WTC11 (cell line): ENCODE measurements around the gene MYL7. TPM values are rescaled to one million over a fixed set of nuclear protein-coding genes. Genes with fewer than 3 reads are reported as not detected.

Experiments used
- ATAC-seq: fragments of 200-7000 bp; cut with Tn5 transposase; 2 replicates; pipeline ENCODE4 v1.10.0; 2021; ENCODE audit warnings: mild to moderate bottlenecking, moderate library complexity
- CTCF ChIA-PET: fragments of 300-600 bp; sonication (Branson Sonifier 250); formaldehyde crosslinking; loops from one replicate; lab custom pipeline; 2021; ENCODE audit warnings: antibody characterized with exemption; lab: Charles Lee
- POLR2A ChIA-PET: fragments of 350-600 bp; sonication (Branson Sonifier 250); formaldehyde crosslinking; loops from one replicate; lab custom pipeline; 2021; ENCODE audit warnings: antibody characterized with exemption; lab: Charles Lee
- DNase-seq: peaks from one replicate; pipeline ENCODE4 v3.0.0; 2021; ENCODE audit warnings: low spot score
- H3K27ac Mint-ChIP-seq: 2 replicates; pipeline ENCODE4 v1.8.0; 2021; ENCODE audit warnings: mixed read lengths
- H3K27me3 Mint-ChIP-seq: 2 replicates; pipeline ENCODE4 v1.8.0; 2021; ENCODE audit warnings: low read depth, mild to moderate bottlenecking, moderate library complexity, mixed read lengths
- H3K36me3 Mint-ChIP-seq: 2 replicates; pipeline ENCODE4 v1.8.0; 2021; ENCODE audit warnings: mixed read lengths
- H3K4me1 Mint-ChIP-seq: 2 replicates; pipeline ENCODE4 v1.8.0; 2022; ENCODE audit warnings: mixed read lengths
- H3K4me3 Mint-ChIP-seq: 2 replicates; pipeline ENCODE4 v1.8.0; 2021; ENCODE audit warnings: mild to moderate bottlenecking, moderate library complexity, mixed read lengths
- H3K9me3 Mint-ChIP-seq: 2 replicates; pipeline ENCODE4 v1.8.0; 2021; ENCODE audit warnings: mixed read lengths
- FOXJ3 ChIP-seq: sonication (generic); formaldehyde crosslinking; IDR thresholded peaks from 2 replicates; pipeline ENCODE4 v1.9.0; 2021; ENCODE audit warnings: missing genetic modification reagents, mild to moderate bottlenecking, borderline replicate concordance
- GABPB1 ChIP-seq: sonication (generic); formaldehyde crosslinking; IDR thresholded peaks from 2 replicates; pipeline ENCODE4 v1.8.1; 2023; ENCODE audit warnings: mild to moderate bottlenecking, missing genetic modification reagents
- JAZF1 ChIP-seq: fragments of 250-450 bp; sonication (Bioruptor Pico); IDR thresholded peaks from 2 replicates; pipeline ENCODE4 v1.9.0; 2021; ENCODE audit warnings: moderate library complexity, mild to moderate bottlenecking, inconsistent platforms
- KAT7 ChIP-seq: sonication (generic); formaldehyde crosslinking; IDR thresholded peaks from 2 replicates; pipeline ENCODE4 v1.8.1; 2023; ENCODE audit warnings: missing genetic modification reagents, mild to moderate bottlenecking, borderline replicate concordance
- MXD4 ChIP-seq: fragments of 250-450 bp; sonication (Bioruptor Pico); IDR thresholded peaks from 2 replicates; pipeline ENCODE4 v1.8.0; 2021; ENCODE audit warnings: mild to moderate bottlenecking, moderate library complexity, borderline replicate concordance
- MYBL2 ChIP-seq: sonication (generic); formaldehyde crosslinking; IDR thresholded peaks from 2 replicates; pipeline ENCODE4 v1.8.1; 2023; ENCODE audit warnings: mild to moderate bottlenecking, moderate library complexity, missing genetic modification reagents
- NFATC4 ChIP-seq: fragments of 250-450 bp; sonication (Bioruptor Pico); IDR thresholded peaks from 2 replicates; pipeline ENCODE4 v1.9.0; 2021; ENCODE audit warnings: mild to moderate bottlenecking
- NFE2L1 ChIP-seq: sonication (generic); formaldehyde crosslinking; IDR thresholded peaks from 2 replicates; pipeline ENCODE4 v1.8.1; 2023; ENCODE audit warnings: missing genetic modification reagents
- PREB ChIP-seq: sonication (generic); formaldehyde crosslinking; IDR thresholded peaks from 2 replicates; pipeline ENCODE4 v1.8.1; 2022; ENCODE audit warnings: mild to moderate bottlenecking, missing genetic modification reagents, moderate library complexity, borderline replicate concordance
- PRRX2 ChIP-seq: fragments of 250-450 bp; sonication (Bioruptor Pico); IDR thresholded peaks from 2 replicates; pipeline ENCODE4 v1.8.0; 2021; ENCODE audit warnings: mild to moderate bottlenecking
- TEAD4 ChIP-seq: sonication (generic); formaldehyde crosslinking; IDR thresholded peaks from 2 replicates; pipeline ENCODE4 v1.8.0; 2022; ENCODE audit warnings: mild to moderate bottlenecking, missing genetic modification reagents
- TP53 ChIP-seq: sonication (generic); formaldehyde crosslinking; IDR thresholded peaks from 2 replicates; pipeline ENCODE4 v1.8.1; 2023; ENCODE audit warnings: mild to moderate bottlenecking, missing genetic modification reagents
- USF2 ChIP-seq: sonication (generic); formaldehyde crosslinking; IDR thresholded peaks from 2 replicates; pipeline ENCODE4 v1.8.1; 2023; ENCODE audit warnings: mild to moderate bottlenecking, missing genetic modification reagents, moderate library complexity
- ZNF121 ChIP-seq: sonication (generic); formaldehyde crosslinking; IDR thresholded peaks from 2 replicates; pipeline ENCODE4 v1.8.0; 2023; ENCODE audit warnings: missing genetic modification reagents
- ZNF138 ChIP-seq: sonication (generic); formaldehyde crosslinking; conservative IDR thresholded peaks from 2 replicates; pipeline ENCODE4 v1.8.1; 2022; ENCODE audit warnings: mild to moderate bottlenecking, moderate library complexity, missing genetic modification reagents
- ZNF532 ChIP-seq: fragments of 250-450 bp; sonication (Bioruptor Pico); IDR thresholded peaks from 2 replicates; pipeline ENCODE4 v1.9.0; 2021; ENCODE audit warnings: mild to moderate bottlenecking, borderline replicate concordance
- total RNA-seq: library from RNA; stranded (reverse); gene quantifications from 3 replicates; pipeline ENCODE4 v1.2.3, GENCODE V29; 2021
- TF ChIP-seq, protein P1 (sequence below): sonication (generic); formaldehyde crosslinking; IDR thresholded peaks from 2 replicates; pipeline ENCODE4 v1.8.0; 2023; ENCODE audit warnings: mild to moderate bottlenecking, missing genetic modification reagents

The MYL7 gene
- total RNA-seq, 1 experiment from 2014 or later = 0.90 TPM

- CTCF ChIA-PET = no interaction called here
- H3K27me3 Mint-ChIP-seq = peaks cover 15% of the 10 kb centered on the region
- ATAC-seq = no peak
Measured at GRCh38 chr7:44136731-44137130, 4.4 kb downstream of the MYL7 start.

DNA sequence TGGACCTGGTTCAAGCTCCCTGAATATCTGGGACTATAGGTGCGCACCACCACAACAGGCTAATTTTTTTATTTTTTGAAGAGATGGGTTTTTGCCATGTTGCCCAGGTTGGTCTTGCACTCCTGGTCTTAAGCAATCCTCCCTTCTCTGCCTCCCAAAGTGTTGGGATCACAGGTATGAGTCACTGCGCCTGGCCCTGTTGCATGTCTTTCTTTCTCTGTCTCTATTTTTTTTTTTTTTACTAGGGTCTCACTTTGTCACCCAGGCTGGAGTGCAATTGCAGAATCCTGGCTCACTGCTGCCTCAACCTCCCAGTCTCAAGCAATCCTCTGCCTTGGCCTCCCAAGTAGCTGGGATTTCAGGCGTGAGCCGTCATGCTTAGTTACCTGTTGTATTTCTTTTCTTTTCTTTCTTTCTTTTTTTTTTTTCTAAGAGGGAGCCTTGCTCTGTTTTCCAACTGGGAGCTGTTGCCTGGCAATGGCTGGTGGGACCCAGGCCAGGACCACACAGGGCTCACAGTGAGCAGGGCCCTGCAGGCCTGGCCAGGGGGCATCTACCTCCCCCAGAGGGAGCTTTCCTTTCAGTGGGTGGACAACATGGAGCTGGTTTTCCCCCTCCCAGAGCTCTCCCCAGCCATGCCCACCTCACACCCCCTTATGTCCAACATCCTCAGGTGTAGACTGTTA, 6.0 kb downstream of the MYL7 start:
- Mint-ChIP-seq H3K27me3 (peaks cover 24% of the 10 kb centered on the region), H3K27ac (no peak overlapping the region), H3K4me1 (peaks cover 18% of the 10 kb centered on the region), H3K9me3 (no peaks in the 10 kb centered on the region), H3K36me3 (no peaks in the 10 kb centered on the region), H3K4me3 (no peak overlapping the region)
- no peak for TF ChIP-seq MYBL2 (CRISPR knock-in tag)
- TF ChIP-seq TEAD4 = no peak
- no peak for TF ChIP-seq ZNF121 (CRISPR knock-in tag)
- CTCF ChIA-PET = interaction anchor here (0.5 to 1.0 kb wide), 2 partner anchors 11 to 50 kb away, joined by 3 read pairs; no protein-coding TSS in a partner anchor
- no peak for DNase-seq
- ATAC-seq = no peak
- POLR2A ChIA-PET = no interaction called here

More at GRCh38 chr7:44136731-44137130, 4.4 kb downstream of the MYL7 start:
- TF ChIP-seq GABPB1 (CRISPR knock-in tag) (no peak), ZNF532 (CRISPR knock-in tag) (no peak)
- Mint-ChIP-seq H3K27ac (no peak overlapping the region), H3K4me1 (peaks cover 13% of the 10 kb centered on the region), H3K4me3 (no peak overlapping the region), H3K9me3 (no peaks in the 10 kb centered on the region), H3K36me3 (no peaks in the 10 kb centered on the region)
- POLR2A ChIA-PET = no interaction called here
- DNase-seq = no peak

DNA sequence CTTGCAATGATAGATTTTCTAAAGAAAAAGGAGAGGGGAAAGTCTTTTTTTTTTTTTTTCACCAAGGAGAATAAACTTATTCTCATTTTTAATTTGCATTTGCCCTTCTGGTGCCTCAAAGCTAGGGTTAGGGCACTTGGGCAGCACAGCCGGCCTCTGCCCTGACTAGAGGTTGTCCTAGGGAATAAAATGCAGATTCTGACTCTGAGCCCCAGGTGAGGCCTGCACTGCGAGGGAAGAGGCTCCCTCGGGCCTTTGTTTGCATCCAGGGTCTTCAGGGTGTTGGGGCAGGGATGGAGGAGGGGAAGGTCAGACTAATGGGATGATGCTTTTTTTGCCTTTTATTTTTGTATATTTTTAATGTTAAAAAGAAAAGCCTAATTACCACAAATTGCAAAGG, 7.8 kb downstream of the MYL7 start:
- H3K36me3 Mint-ChIP-seq = no peaks in the 10 kb centered on the region
- no peaks in the 10 kb centered on the region for H3K9me3 Mint-ChIP-seq
- peaks cover 18% of the 10 kb centered on the region for H3K4me1 Mint-ChIP-seq
- DNase-seq (no peak), ATAC-seq (no peak)
- H3K4me3 Mint-ChIP-seq = no peak overlapping the region
- no peak for TF ChIP-seq TP53 (CRISPR knock-in tag)
- no peak for TF ChIP-seq NFE2L1 (CRISPR knock-in tag)
- TF ChIP-seq, protein P1, sequence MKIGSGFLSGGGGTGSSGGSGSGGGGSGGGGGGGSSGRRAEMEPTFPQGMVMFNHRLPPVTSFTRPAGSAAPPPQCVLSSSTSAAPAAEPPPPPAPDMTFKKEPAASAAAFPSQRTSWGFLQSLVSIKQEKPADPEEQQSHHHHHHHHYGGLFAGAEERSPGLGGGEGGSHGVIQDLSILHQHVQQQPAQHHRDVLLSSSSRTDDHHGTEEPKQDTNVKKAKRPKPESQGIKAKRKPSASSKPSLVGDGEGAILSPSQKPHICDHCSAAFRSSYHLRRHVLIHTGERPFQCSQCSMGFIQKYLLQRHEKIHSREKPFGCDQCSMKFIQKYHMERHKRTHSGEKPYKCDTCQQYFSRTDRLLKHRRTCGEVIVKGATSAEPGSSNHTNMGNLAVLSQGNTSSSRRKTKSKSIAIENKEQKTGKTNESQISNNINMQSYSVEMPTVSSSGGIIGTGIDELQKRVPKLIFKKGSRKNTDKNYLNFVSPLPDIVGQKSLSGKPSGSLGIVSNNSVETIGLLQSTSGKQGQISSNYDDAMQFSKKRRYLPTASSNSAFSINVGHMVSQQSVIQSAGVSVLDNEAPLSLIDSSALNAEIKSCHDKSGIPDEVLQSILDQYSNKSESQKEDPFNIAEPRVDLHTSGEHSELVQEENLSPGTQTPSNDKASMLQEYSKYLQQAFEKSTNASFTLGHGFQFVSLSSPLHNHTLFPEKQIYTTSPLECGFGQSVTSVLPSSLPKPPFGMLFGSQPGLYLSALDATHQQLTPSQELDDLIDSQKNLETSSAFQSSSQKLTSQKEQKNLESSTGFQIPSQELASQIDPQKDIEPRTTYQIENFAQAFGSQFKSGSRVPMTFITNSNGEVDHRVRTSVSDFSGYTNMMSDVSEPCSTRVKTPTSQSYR (CRISPR knock-in tag) = no peak
- no peak for TF ChIP-seq ZNF138 (CRISPR knock-in tag)
- TF ChIP-seq JAZF1 (CRISPR knock-in tag) = no peak
- TF ChIP-seq NFATC4 (CRISPR knock-in tag) = no peak
- TF ChIP-seq USF2 (CRISPR knock-in tag) = no peak
- no peak for TF ChIP-seq MXD4 (CRISPR knock-in tag)
- TF ChIP-seq PREB = no peak
- no peak for TF ChIP-seq PRRX2
- no peak for TF ChIP-seq KAT7 (CRISPR knock-in tag)
- no peak for TF ChIP-seq FOXJ3 (CRISPR knock-in tag)
- no peak overlapping the region for H3K27ac Mint-ChIP-seq
- H3K27me3 Mint-ChIP-seq = peaks cover 30% of the 10 kb centered on the region
- CTCF ChIA-PET = interaction anchor here (0.8 to 1.3 kb wide), 4 partner anchors 9 to 215 kb away, joined by 3 to 4 read pairs (median 4); no protein-coding TSS in a partner anchor
- POLR2A ChIA-PET = no interaction called here
